Measurements from ENCODE around the gene KCNJ10.
A peak's percentile ranks its signal among the peaks of the same experiment; 100 is the strongest.

Gene KCNJ10

DNA sequence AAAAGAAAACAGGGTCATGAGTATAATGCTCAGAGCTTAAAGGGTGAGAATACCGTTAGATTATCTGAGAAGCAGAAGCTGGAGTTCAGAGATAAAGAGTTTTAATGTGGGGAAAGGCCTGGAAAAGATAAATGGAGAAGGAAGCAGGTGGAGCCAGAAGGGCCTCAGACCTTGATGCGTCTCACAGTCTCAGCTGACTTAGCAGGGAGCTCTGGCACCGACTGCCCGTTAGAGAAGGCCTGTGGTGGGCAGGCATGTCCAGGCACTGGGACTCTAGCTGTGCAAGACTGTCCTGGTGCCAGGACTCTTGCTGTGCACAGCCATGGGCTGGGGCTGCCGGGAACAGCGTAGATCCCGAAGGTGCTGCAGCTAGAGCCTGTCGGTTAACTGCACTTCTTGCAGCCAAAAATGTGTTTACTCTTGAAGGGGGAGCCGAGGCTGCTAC is 112.1 kb downstream of the KCNJ10 start:
- peak; percentile 88 for DNase-seq

DNA sequence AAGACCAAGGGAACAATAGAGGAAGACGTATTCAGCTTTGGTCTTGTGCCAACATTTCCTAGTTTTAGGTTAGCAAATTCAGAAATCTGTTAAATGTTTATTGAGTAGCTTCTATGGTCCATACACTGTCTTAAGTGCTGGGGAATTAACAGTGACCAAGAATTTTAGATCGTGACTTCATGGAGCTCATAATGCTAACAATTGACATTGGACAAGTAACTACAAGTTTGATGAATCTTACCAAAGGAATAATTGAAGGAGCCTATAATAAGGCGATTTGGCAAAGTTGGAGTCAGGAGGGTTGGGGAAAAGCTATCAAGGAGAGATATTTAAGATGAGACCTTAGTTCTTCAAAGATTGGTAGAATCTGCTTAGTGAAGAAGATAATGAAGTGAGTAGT is 114.5 kb downstream of the KCNJ10 start:
- no peak for DNase-seq

DNA sequence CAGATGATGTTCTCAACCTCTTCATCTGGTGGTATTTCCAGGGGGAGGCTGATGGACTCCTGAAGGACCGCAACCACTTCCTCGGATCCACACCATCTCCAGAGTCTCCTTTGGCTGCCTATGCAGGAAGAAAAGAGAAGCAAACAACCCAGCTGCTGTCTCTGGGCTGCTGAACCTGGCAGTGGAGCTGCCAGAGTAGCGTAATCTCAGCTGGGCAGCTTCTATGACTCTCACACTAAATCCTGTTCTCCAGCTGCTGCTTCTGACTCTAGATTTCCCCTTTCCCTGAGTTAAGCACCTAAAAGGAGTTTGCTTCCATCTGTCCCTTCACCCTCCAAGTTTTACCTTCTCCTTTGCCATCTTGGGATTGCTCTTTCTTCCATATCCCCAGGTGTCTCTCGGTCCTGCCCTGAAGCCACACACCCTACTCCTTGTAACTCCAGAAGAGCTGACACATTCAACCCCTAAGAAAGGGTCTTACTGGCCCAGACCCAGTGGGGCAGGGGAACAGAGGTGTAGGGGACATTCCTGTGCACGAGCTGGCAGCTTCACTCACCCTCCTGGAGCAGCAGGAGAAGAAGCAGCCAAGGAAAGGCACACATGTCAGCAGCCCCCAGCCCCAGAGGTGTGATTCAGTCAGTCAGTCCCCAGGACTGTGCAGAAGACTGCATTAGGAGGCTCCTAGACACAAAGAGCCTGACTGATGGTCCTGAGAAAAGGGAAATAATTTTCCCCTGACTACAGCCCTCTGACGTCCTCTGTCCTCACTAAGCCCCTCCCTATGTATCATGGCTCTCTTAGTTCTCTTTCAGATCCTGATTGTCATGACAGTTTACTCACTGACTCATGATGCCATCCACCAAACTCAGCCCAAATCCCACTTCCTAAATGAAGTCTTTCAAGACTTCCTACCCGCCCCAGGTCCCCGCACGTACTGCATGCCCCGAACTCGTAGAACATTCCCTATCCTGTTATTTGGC is 116.1 kb downstream of the KCNJ10 start, which contains the start of gene SLAMF9:
TSS of gene SLAMF9 (minus strand) at position 702 of the 980 bp plus-strand sequence. CDS start at position 602, 100 bp downstream.
- peak; percentile 43 for DNase-seq

DNA sequence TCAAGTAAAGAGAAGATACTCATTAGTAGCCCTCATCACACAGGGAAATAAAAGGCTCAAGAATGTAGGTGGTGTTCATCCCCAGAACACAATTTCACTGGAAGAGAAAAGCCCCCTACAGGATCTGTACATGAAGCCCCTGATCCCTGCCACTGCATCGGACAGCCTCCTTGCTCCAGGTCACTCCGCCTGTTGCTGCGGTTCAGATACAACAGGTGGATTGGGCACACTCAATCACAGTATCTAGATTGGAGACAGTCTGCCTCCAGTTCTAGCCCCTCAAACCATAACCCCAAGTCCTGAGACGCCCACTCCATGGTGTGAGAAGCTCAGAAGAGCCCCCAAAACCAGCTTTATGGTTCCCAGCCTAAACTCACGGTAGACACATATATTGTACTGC is 117.0 kb downstream of the KCNJ10 start:
- no peak for DNase-seq

DNA sequence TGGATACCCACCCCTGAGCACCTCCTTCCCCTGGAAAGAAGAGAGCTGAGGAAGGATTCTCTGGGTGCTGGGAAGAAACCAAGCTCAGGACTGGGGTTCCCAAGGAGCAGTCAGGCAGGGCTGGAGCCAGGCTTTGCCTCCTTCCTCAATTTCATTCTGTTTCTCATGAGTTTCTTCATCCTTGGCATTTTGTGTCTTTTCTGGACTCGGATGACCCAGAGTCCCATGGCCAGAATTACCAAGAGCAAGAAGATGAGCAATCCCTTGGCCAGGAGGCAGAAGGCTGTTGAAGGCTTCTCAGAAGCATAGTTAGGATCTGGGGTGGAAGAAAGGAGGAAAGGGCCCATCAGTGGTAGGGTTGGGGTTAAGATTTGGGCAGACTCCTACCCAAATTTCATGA is 118.4 kb downstream of the KCNJ10 start:
- DNase-seq: no peak

DNA sequence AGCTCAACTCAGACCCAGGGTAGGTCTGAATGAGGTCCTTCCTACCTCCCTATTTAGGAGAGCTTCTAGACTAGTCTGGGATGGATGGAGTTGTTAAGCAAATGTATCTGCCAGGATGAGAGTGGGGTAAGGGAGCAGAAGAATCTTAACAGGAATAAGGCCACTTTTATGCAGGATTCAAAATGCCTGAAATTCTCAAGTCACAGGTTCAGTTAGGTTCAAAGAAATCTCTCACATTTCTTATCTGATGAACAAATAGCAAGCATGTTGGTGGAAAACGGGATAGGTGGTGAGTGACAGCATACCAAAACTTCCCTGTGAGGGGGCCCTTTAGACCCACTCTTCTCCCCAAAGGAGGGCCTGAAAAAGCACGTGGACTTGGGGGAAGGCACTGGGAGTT is 118.9 kb downstream of the KCNJ10 start:
- no peak for DNase-seq

DNA sequence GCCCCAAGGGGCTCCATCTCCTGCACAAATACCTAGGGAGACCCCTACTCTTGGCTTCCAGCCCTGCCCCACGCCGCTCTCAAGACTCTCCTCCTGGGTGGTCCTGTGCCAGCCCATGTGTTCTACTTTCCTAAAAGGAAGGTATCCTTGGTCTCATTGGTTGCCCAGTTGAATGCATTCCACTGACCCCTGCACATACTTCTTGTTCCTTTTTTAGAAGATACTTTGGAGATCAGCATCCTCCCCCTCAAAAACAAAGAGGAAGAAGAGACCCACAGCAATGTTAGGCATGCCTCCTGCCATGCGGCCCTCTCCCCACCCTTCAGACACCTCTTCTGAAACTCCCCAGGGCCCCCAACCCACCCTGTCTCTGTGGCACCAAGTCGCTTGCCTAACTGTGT is 120.0 kb downstream of the KCNJ10 start:
- DNase-seq: no peak

DNA sequence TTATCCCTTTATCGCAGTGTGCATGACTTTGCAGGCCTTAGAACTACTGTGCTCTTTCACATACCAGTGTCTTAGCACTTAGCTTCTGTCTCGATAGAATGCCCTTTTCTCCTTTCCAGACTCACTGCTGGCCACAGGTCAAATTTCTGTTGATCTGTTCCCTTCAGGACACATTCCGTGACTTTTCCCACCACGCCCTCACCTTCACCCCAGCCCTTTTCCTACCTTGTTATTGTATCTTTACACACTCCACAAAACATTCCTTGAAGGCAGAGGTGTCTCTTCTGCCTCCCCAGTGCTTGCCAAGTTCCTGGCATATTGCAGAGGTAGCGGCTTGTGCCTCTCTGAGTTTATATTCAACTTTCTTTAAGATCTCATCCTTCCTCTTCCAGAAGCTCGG is 120.8 kb downstream of the KCNJ10 start:
- DNase-seq: no peak
